Stromal cell of bone marrow (primary cell): ENCODE data around the gene GLYR1.
A peak's percentile ranks its signal among the peaks of the same experiment; 100 is the strongest.
"Not testable (repeated sequence)": the region's sequence is repeated elsewhere in the genome, so short reads cannot be mapped to it uniquely, and the experiment has no call there.

Experiments used
- DNase-seq: peaks from one replicate; pipeline ENCODE4 v3.0.0-alpha.2; 2012; ENCODE audit warnings: low read depth

The GLYR1 gene

GRCh38 chr16:4846901-4847773 lies at the start of gene GLYR1, which contains the start of gene UBN1:
GLYR1 (minus strand) TSS chr16:4847288; CDS start chr16:4847265, 23 bp downstream.
UBN1 (plus strand) TSS chr16:4847481; CDS start chr16:4852918, 5,437 bp downstream.
- DNase-seq = peak; percentile 94

DNA sequence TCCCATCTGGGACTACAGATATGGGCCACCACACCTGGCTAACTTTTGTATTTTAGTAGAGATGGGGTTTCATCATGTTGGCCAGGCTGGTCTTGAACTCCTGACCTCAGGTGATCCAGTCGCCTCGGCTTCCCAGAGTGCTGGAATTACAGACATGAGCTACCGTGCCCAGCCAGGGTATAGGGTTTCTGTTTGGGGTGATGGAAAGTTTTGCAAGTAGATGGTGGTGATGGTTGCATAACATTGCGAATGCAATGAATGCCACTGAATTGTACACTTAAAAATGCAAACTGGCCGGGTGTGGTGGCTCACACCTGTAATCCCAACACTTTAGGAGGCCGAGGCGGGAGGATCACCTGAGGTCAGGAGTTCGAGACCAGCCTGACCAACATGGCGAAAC lies 49.7 kb upstream of the GLYR1 start:
- not testable (repeated sequence) for DNase-seq

DNA sequence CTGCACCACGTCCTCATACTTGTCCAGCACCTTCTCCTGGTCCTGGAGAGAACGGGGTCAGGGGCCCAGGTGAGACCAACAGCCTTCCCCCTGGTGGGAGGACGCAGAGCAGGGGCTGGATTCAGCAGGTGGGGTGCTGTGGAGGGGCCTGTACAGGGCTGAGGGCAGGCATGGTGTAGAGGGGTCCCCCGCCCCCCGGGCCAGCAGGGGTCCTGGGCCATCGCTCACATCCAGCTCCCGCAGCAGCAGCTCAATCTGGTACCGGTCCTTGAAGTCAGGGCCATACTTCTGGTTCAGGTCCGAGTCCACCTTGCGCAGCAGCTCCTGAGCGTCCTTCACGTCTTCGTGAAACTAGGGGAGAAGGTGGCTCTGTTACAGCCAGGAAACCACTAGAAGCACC lies 48.3 kb upstream of the GLYR1 start:
- DNase-seq = no peak

DNA sequence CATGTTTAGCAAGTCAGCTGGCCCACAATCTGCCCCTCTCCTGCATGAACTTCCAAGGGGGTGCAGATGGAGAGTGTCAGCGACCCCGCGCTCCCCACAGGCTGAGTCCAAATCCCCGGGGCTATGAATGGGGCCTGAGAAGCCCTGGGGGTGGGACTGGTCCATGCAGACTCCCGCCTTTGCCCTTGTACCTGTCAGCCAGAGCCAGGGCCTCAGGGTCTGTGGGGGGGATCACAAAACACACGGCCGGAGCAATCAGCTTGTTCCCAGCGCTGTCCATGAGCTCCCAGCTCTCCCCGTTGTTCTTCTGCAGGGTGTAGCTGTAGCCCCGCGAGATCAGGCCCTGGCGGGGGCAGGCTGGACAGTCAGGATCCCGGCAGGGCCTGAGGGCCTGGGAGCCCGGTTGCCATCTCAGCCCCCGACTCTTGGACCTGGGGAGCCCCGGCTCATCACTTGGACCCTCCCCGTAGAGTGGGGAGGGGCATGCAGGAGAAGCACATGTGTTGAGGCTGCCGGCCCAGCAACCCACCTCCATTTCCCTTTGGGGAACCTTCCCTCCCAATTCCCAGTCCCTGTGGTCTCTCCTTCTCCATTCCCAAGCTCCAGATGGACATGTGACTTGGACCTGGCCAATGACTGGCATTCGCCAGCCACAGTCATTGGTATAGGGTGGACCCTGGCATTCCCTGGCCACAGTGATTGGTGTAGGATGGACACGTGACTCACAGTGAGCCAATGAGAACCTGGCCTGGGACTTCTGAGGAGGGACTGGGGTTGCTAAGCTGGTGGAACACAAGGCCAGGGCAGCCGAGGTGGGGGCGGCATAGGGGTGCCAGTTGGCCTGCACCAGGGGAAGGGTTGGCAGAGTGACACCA lies 47.4 kb upstream of the GLYR1 start:
- no peak for DNase-seq

DNA sequence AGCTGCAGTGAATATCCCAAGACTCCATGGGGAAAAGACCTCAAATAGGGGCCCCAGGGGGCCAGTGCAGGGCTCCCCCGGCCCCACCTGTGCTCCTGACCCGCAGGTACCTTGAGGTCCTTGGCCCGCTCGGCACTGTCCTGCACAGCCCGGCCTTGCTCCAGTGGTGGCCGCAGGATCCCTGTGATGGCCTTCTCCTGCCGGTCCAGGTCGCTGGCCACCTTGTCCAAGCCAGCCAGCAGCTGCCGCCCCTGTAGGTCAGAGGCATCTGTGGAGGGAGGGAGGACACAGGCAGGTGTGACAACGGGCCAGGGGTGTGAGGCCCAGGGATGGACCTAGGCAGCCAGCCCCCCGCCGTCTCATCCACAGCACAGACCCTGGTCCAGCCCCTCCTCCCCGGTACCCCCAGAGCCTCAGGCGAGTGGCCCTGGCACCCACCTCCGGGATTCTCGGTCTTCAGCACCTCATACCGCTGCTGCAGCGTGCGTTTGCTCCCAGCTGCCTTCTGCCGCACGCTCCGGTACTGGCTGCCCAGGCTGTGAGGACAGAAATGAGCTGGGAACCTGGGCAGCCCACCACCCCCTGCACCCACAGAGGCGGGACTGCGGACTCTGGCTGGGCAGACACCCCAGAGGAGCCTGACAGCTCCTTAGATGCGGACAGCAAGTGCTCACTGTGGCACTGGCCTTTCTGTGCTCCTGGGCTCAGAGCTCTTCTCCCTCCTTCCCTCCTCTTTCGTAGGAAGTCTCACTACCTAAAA lies 46.2 kb upstream of the GLYR1 start:
- no peak for DNase-seq

- DNase-seq = no peak
Measured at GRCh38 chr16:4892361-4893102, 45.4 kb upstream of the GLYR1 start.

- DNase-seq = no peak
Measured at GRCh38 chr16:4891886-4892216, 44.8 kb upstream of the GLYR1 start.

GRCh38 chr16:4891097-4891885 lies 44.2 kb upstream of the GLYR1 start:
- no peak for DNase-seq

DNA sequence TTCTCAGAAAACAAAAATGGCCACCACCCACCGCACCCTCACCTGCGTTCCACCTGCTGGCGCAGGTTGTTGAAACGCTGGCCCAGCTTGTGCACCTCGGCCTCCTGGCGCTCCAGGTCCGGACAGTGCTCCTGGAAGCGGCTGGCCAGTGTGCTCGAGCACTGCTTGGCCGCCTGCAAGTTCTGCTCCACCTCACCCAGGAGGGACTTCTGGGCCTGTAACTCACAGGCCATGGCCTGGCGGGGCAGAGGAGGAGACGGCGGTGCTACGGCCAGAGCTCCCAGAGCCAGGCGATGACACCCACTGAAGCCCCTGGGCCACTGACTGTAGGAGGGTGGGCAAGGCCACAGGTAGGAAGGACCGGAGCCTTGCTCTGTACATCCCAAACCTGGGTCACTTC lies 43.6 kb upstream of the GLYR1 start:
- DNase-seq = no peak

DNA sequence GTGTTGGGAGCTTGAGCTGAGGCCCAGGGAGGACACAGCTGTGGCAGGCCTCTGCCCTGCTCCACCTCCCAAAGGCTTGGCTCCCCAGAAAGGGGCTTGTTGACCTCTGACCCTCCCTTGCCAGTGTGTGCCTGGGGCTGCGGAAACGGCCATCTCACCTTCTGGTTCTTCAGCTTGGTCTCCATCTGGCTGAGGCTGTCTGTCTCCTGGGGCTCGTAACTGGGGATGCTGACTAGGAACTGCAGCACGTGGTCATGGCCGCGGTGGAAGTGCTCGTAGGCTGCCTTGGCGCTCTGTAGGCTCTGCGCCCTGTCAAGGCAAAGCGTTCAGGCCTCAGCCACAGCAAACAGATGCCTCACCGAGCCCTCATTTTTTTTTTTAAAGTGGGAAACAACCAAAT lies 42.9 kb upstream of the GLYR1 start:
- no peak for DNase-seq

DNA sequence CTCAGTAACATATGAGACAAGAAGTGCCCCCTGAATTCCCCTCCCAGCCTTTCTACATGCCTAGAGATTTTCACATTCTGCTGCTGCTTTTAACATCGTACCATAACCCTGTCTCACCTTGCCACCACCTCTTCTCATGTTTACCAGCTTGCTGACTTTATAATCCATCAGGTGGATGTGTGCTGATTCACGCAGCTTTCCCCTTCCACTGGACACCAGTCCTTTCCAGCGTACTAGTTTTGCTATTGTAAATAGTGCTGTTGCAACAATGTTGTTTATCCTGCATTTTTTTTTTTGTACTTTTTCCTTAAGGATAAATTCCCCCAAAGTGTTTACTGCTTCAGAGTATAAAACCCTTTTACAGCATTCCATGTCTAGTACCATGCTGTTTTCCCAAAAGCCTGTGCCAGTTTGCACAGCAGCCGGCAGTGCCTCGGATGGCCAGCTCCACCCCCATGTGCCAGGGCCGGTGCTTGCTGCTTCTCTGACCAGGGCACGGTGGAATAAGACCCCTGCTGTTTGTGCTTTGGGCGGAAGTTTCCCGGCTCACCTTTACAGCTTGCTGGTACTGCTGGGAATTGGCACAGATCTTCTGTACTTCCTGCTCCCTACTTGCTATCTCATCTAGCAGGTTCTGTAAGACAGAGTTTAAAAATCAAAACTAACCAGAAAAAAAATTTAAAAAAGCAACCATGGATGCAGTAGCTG lies 41.5 kb upstream of the GLYR1 start:
- DNase-seq = no peak

- DNase-seq = no peak
Measured at GRCh38 chr16:4886151-4886550, 39.1 kb upstream of the GLYR1 start.

GRCh38 chr16:4884972-4885874 lies 38.1 kb upstream of the GLYR1 start:
- no peak for DNase-seq

DNA sequence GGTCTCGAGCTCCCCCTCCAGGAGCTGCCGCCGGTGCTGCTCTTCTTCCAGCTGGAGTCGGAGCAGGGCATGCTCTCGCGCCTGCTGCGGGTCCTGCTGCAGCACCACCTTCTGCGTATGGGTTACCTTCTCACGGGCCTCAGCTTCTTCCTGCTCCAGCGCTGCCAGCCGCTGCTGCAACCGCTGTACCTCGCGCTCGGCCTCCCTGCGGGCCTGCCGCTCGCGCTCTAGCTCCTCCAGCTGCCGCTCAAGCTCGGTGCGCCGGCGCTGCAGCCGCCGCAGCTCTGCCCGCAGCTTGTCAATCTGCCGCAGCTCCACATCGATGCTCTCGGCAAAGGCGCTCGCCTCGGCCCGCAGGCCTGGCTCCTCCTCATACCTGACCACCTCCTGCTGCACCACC lies 37.1 kb upstream of the GLYR1 start:
- DNase-seq = no peak

DNA sequence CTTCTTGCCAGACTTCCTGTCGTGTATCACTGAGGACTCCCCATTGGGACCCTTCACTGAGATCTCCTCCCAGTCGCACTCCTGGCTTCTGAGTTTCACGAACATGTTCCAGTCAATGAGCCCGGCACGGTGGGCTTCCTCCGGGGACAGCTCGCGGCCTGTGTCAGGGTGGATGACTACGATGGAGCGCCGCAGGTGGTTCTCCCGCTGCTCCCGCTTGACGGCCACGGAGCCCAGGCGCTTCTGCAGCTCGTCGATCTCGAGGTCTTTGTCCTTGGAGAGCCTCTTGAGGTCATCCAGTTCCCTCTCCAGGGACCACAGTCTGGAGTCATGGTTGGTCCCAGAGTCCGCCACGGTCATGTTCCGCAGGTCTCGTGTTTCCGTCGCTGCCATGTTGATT lies 36.4 kb upstream of the GLYR1 start:
- no peak for DNase-seq

DNA sequence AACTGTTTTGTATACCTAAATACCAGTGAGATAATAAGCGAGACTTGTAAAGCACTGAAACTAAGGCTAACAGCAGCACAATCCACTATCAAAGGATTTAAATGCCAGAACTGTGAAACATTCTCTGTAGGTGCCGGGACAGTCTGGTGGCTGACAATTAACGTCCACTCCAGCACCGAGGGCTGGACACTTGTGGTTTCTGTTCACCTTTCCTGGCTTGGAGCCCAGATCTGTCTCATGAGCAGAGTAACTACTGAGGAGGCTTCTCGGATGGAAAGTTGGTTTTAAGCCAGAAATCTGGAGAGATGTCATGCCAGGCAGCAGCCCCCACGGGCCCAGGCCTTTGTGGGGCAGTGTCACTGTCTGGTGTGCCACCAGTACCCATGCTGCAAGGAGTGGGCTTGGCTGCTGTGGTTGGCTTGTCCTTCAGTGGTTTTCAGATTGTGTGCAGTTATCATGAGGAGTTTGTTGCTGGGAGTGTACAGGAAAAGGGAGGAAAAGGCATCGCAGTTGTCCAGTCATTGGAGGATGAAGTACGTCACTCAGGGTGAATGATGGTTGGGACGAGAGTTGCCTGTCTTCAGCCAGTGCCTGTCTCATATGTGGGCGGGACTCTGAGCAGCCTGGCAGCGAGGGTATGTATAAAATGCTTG lies 35.7 kb upstream of the GLYR1 start:
- no peak for DNase-seq

GRCh38 chr16:4882000-4882632 lies 35.0 kb upstream of the GLYR1 start:
- DNase-seq = no peak

GRCh38 chr16:4880006-4880580 lies 33.0 kb upstream of the GLYR1 start:
- no peak for DNase-seq
